ACHN (cell line): ENCODE results near the gene GPRIN1.
"Not testable (repeated sequence)": the region's sequence is repeated elsewhere in the genome, so short reads cannot be mapped to it uniquely, and the experiment has no call there.

Source experiments
- DNase-seq: peaks from one replicate; pipeline ENCODE4 v3.0.0-alpha.2; 2015
- in situ Hi-C: cut with HindIII; loops from 2 replicates; pipeline ENCODE4 v1.10.0; 2017; ENCODE audit warnings: low sequenced_read_pairs, low pct_ligation_motif_present, low pct_unique_long_range_greater_than_20kb

Gene GPRIN1

GRCh38 chr5:176608937-176609723 is 826 bp downstream of the GPRIN1 start:
- peak; percentile 45 for DNase-seq
- in situ Hi-C loops: no loop called here

DNA sequence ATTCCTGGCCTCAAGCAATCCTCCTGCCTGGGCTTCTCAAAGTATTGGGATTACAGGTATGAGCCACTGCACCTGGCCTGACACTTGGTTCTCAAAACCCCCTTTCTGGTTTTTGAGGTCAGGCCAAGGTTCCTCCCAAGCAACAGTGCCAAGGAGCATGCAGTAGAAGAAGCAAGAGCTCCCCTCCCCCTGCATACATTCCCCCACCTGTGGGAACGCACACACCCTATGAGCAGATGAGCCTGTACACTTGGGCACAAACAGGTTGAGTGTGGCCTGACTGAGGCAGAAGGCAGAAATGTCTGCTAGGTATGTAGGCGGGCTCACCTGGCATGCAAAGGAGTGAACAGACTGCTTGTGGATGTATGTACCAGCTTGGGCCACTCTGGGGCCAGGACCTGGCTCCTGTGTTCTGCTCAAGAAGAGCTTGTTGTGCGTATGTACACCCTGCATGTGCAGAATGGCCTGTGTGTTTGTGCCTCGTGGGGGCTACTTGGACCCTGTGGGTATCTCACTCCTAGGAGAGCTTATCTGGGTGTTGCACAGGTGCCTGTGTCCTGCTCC is 1.7 kb downstream of the GPRIN1 start:
- DNase-seq: no peak
- in situ Hi-C loops: no loop called here

GRCh38 chr5:176606875-176607274 is 3.1 kb downstream of the GPRIN1 start:
- in situ Hi-C loops: no loop called here
- no peak for DNase-seq

DNA sequence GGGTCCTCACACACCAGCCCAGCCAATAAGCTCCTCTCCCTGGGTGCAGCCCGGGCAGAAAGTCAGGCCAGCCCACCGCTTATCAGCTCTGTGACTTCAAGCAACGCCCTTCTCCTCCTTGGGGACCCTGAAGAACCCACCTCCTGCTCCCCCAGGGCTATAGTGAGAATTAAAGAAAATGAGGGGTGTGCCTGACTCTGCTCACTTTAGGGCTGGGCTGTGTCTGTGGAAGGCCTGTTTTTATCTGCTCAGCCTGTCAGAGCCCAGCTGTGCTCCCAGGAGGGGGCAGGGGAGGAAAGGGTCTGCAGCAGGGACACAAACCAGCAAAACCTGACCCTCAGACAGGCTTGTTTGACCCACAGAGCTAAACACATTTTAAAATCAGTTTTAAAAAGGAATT is 3.9 kb downstream of the GPRIN1 start:
- DNase-seq: no peak
- in situ Hi-C loops: no loop called here

DNA sequence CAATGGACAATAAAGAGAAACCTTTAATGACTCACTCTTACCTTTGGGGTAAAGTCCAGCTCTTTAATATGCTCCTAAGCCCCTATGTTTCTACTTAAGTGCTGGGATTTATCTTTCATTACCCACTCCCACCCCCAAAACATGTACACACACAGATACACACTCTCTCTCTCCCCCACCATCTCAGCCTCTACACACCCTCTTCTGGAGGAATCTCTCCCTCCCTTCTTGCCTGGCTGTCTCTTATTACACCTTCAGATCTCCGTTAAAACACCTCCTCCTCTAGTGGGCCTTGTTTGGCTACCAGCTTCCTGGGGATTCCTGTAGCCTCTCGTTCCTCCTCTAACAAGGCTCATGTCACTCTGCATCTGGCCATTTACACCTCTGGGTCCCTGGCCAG is 6.9 kb downstream of the GPRIN1 start:
- in situ Hi-C loops: no loop called here
- DNase-seq: no peak

DNA sequence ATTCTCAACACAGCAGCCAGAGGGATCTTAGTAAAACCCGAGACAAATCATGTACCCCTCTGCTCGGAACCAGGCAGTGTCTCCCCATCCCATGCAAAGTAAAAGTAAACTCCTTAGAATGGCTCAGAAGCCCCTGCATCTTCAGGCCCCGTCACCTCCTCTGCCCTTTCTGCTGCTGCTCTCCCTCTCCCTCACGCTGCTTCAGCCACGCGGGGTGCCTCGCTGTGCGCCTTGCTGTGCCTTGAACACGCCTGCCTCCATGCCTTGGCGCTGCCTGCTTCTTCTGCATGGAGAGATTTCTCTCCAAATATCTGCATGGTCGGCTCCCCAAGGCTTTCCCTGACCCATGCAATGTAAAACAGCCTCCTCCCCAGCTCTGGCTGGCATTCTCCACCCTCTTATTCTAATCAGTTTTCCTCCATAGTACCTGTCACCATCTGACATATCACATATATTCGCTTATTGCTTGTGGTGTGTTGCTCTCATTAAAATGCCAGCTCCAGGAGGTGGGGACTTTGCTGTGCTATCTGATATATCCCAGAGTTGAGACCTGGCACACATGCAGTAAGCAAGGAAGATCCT is 8.0 kb downstream of the GPRIN1 start:
- no peak for DNase-seq
- in situ Hi-C loops: no loop called here

- in situ Hi-C loops, DNase-seq: not testable (repeated sequence)
Measured at GRCh38 chr5:176599749-176600430, 10.1 kb downstream of the GPRIN1 start.

- DNase-seq: no peak
- in situ Hi-C loops: no loop called here
Measured at GRCh38 chr5:176597417-176598389, 12.3 kb downstream of the GPRIN1 start.

- in situ Hi-C loops: no loop called here
- DNase-seq: no peak
Measured at GRCh38 chr5:176596689-176597416, 13.1 kb downstream of the GPRIN1 start.

- in situ Hi-C loops: no loop called here
- no peak for DNase-seq
Measured at GRCh38 chr5:176596069-176596644, 13.8 kb downstream of the GPRIN1 start.

DNA sequence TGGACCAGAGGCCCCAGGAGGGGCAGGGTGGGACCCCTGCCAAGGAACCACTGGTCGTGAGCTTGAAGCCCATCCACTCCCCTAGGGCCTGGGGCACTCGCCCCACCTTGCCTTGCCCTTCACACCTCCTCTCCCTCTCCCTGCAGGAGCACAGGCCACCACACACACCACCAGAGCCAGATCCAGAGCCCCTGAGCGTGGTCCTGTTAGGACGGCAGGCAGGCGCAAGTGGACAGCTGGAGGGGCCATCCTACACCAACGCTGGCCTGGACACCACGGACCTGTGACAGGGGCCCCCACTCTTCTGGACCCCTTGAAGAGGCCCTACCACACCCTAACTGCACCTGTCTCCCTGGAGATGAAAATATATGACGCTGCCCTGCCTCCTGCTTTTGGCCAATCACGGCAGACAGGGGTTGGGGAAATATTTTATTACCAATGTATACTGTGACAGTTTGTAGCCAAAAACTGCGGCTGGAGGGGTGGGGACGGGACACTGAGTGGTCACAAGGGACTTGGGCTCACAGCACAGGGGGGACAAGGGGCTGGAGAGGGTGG is 14.5 kb downstream of the GPRIN1 start:
- DNase-seq: no peak
- in situ Hi-C loops: no loop called here

GRCh38 chr5:176594554-176594953 is 15.4 kb downstream of the GPRIN1 start:
- DNase-seq: no peak
- in situ Hi-C loops: no loop called here

DNA sequence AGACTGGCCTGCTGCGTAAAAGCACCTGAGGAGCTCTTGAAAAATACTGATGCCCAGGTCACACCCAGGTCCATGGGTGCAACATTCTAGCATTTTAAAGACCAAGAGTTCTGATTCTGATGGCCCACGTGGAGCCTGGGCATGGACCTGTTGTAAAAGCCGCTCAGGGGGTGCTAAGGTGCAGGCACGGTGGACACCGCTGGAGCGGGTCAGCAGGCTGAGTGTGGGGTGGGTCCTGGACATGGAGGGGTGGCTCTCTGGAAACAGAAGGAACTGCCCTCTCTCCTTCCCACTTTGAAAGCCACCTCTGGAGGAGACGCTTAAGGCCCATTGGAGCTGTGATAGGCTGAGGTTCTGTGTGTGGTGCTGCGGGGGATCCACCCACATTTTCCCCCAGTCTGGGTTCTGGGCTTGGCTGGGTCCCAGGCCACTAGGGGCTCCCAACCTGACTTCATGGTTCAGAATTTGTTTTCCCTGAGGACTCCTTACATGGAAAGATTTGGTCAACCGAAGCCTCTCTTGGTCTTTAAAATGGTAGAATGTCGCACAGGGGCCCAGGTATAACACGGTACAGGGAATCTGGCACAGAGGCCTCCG is 16.6 kb downstream of the GPRIN1 start:
- DNase-seq: no peak
- in situ Hi-C loops: no loop called here

- no peak for DNase-seq
- in situ Hi-C loops: no loop called here
Measured at GRCh38 chr5:176592573-176592972, 17.4 kb downstream of the GPRIN1 start.

DNA sequence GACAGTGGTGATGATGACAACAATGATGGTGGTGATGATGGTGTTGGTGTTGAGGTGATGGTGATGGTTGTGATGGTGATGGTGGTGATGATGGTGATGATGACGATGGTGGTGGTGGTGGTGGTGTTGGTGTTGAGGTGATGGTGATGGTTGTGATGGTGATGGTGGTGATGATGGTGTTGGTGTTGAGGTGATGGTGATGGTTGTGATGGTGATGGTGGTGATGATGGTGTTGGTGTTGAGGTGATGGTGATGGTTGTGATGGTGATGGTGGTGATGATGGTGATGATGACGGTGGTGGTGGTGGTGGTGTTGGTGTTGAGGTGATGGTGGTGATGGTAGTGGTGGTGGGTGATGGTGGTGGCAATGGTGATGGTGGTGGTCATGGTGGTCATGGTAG is 18.3 kb downstream of the GPRIN1 start:
- DNase-seq, in situ Hi-C loops: not testable (repeated sequence)

DNA sequence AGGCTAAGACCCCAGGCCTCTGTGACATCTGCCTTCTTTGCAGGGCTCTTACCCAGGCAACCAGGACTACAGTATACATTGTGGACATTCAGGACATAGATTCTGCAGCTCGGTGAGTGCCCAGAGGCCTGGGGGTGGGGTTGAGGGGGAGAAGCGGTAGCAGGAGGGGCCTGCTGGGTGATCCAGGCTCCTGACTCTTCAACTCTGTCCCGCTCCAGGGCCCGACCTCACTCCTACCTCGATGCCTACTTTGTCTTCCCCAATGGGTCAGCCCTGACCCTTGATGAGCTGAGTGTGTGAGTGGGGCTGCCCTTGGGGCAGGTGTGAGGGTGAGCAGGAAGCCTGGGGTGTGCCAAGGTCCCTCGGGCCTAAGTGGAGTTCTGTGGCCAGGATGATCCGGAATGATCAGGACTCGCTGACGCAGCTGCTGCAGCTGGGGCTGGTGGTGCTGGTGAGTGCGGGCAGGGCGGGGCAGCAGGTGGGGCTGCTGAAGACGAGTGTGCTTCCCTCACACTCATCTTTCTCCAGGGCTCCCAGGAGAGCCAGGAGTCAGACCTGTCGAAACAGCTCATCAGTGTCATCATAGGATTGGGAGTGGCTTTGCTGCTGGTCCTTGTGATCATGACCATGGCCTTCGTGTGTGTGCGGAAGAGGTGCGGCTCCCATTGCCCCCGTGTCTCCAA is 19.8 kb downstream of the GPRIN1 start:
- in situ Hi-C loops: no loop called here
- no peak for DNase-seq
